H54 (cell line): Measurements from ENCODE around the gene STK11.
"Not testable (repeated sequence)": the region's sequence is repeated elsewhere in the genome, so short reads cannot be mapped to it uniquely, and the experiment has no call there.

ENCODE experiments used
- DNase-seq: peaks from one replicate; pipeline ENCODE4 v3.0.0; 2011; ENCODE audit warnings: low spot score, mixed read lengths; ENCODE audit not compliant: insufficient read length
- FAIRE-seq: peaks from 3 replicates; lab custom pipeline; 2011; peaks lifted over from hg19 to GRCh38; lab: Jason Lieb, UNC
- POLR2A ChIP-seq: IDR thresholded peaks from 2 replicates; pipeline ENCODE4 v1.6.1; 2011; ENCODE audit warnings: low read depth, mild to moderate bottlenecking, low read length

The STK11 gene

GRCh38 chr19:1173845-1174809, 31.5 kb upstream of the STK11 start, which contains the start of gene SBNO2:
TSS of gene SBNO2 (minus strand) at chr19:1174268. CDS start at chr19:1154276, 19,992 bp downstream.
- TF ChIP-seq POLR2A, result peak; percentile 68
- FAIRE-seq (no peak), DNase-seq (peak; percentile 68)

GRCh38 chr19:1177322-1178114, 28.1 kb upstream of the STK11 start:
- peak; percentile 62 for FAIRE-seq
- peak; percentile 85 for DNase-seq
- TF ChIP-seq POLR2A, result peak; percentile 27; the same call in 1 of the 2 replicates

DNA sequence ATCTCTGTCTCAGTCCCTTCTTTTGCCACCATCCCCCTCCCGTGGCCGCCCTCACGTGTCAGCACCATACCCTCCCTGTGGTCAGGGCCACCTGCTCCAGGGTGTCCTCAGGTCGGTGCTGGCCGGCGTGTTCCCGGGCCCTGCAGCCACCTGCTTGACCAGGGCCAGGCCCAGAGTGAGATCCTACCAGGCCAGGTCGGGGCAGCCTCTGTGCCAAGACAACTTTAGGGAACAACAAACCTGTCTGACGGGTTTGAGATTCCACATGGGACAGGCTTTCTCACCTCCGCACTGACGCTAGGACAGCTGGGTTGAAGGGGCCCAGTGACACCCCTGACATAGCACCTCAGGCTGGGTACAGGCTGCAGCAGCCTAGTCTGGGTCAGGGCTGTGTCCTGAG, 24.0 kb upstream of the STK11 start:
- no peak for FAIRE-seq

GRCh38 chr19:1182068-1182467, 23.5 kb upstream of the STK11 start:
- no peak for DNase-seq
- FAIRE-seq, result no peak
- no peak for TF ChIP-seq POLR2A

More for the DNA sequence above, 24.0 kb upstream of the STK11 start:
- no peak for TF ChIP-seq POLR2A
- no peak for DNase-seq

DNA sequence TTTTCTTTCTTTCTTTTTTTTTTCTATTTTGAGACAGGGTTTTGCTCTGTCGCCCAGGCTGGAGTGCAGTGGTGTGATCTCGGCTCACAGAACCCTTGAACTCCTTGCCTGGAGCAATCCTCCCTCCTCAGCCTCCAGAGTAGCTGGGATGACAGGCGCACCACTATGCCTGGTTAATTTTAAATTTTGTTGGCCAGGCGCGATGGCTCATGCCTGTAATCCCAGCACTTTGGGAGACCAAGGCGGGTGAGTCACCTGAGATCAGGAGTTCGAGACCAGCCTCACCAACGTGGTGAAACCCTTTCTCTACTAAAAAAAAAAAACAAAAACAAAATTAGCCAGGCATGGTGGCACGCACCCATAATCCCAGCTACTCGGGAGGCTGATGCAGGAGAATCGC, 22.9 kb upstream of the STK11 start:
- DNase-seq (no peak), FAIRE-seq (no peak)
- TF ChIP-seq POLR2A, result no peak

DNA sequence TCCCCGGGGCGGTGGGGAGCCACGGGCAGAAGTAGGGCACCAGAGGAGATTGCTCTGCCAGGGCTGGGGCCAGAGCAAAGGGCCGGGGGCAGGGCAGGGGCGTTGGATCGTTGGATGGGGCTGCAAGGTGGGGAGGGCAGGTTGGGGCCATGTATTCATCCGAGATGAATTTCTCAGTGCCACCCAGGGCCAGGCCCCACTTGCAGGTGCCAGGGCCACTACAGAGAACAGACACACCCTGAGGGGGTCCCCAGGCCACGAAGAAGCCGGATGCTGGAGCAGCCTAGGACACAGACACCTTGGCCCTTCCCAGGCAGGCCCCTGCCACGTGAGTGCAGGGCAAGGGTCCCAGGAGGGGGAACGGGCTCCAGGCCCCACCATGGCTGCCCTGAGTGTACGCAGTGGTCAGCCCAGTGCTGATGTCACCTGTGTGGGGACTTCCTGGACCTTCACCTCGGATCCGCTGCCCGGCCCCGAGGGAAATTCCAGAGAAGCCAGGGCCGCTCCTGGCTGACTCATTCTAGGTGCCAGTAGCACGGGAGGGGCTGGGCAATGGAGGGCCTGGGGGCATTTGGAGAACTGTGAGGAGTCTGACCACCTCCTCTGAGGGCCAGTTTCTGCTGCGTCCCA, 21.9 kb upstream of the STK11 start:
- FAIRE-seq (no peak), DNase-seq (peak; percentile 85)
- TF ChIP-seq POLR2A, result no peak

DNA sequence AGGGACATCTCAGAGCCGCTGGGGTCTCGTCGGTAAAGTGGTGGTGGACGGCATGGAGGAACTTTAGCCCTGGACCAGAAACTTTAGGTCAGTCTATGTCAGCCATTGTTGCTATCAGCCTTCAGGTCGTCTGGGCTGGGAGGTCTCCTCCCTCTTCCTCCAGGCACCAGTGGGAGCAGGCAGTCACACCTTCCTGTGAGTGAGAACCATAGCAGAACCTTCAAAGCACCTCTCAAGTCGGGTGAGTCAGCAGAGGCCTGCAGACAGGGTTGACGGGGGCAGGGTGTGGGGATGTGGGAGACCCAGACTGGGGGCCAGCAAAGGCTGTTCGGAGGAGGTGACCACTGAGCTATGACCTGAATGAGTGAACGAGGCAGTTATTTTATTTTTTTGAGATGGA, 16.2 kb upstream of the STK11 start:
- no peak for TF ChIP-seq POLR2A
- peak; percentile 15 for FAIRE-seq
- DNase-seq, result no peak

- no peak for DNase-seq
- no peak for FAIRE-seq
- TF ChIP-seq POLR2A, result no peak
These were observed 6.0 kb upstream of the STK11 start for GRCh38 chr19:1199531-1199930.

- FAIRE-seq, DNase-seq: not testable (repeated sequence)
These were observed 5.0 kb upstream of the STK11 start for GRCh38 chr19:1200614-1201013.

DNA sequence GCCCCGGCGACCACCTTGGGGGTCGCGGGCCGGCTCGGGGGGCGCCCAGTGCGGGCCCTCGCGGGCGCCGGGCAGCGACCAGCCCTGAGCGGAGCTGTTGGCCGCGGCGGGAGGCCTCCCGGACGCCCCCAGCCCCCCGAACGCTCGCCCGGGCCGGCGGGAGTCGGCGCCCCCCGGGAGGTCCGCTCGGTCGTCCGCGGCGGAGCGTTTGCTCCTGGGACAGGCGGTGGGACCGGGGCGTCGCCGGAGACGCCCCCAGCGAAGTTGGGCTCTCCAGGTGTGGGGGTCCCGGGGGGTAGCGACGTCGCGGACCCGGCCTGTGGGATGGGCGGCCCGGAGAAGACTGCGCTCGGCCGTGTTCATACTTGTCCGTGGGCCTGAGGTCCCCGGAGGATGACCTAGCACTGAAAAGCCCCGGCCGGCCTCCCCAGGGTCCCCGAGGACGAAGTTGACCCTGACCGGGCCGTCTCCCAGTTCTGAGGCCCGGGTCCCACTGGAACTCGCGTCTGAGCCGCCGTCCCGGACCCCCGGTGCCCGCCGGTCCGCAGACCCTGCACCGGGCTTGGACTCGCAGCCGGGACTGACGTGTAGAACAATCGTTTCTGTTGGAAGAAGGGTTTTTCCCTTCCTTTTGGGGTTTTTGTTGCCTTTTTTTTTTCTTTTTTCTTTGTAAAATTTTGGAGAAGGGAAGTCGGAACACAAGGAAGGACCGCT, 729 bp downstream of the STK11 start:
- no peak for TF ChIP-seq POLR2A
- FAIRE-seq (no peak), DNase-seq (no peak)

- TF ChIP-seq POLR2A, result no peak
- no peak for DNase-seq
These were observed 1.4 kb downstream of the STK11 start for GRCh38 chr19:1206864-1207450.

GRCh38 chr19:1208830-1209229, 3.3 kb downstream of the STK11 start:
- DNase-seq, FAIRE-seq: not testable (repeated sequence)

More at GRCh38 chr19:1206864-1207450, 1.4 kb downstream of the STK11 start:
- FAIRE-seq, result no peak

- TF ChIP-seq POLR2A, result no peak
- DNase-seq, result no peak
- no peak for FAIRE-seq
These were observed 4.6 kb downstream of the STK11 start for GRCh38 chr19:1210227-1210538.
